GM18868 (cell line): ENCODE data around the gene PIGA.

Experiments used
- ATAC-seq: cut with Tn5 transposase; IDR thresholded peaks from one replicate; pipeline ENCODE4 v1.9.1; 2021; ENCODE audit warnings: mild to moderate bottlenecking, moderate library complexity; ENCODE audit not compliant: unreplicated experiment

The PIGA gene, protein sequence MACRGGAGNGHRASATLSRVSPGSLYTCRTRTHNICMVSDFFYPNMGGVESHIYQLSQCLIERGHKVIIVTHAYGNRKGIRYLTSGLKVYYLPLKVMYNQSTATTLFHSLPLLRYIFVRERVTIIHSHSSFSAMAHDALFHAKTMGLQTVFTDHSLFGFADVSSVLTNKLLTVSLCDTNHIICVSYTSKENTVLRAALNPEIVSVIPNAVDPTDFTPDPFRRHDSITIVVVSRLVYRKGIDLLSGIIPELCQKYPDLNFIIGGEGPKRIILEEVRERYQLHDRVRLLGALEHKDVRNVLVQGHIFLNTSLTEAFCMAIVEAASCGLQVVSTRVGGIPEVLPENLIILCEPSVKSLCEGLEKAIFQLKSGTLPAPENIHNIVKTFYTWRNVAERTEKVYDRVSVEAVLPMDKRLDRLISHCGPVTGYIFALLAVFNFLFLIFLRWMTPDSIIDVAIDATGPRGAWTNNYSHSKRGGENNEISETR

DNA sequence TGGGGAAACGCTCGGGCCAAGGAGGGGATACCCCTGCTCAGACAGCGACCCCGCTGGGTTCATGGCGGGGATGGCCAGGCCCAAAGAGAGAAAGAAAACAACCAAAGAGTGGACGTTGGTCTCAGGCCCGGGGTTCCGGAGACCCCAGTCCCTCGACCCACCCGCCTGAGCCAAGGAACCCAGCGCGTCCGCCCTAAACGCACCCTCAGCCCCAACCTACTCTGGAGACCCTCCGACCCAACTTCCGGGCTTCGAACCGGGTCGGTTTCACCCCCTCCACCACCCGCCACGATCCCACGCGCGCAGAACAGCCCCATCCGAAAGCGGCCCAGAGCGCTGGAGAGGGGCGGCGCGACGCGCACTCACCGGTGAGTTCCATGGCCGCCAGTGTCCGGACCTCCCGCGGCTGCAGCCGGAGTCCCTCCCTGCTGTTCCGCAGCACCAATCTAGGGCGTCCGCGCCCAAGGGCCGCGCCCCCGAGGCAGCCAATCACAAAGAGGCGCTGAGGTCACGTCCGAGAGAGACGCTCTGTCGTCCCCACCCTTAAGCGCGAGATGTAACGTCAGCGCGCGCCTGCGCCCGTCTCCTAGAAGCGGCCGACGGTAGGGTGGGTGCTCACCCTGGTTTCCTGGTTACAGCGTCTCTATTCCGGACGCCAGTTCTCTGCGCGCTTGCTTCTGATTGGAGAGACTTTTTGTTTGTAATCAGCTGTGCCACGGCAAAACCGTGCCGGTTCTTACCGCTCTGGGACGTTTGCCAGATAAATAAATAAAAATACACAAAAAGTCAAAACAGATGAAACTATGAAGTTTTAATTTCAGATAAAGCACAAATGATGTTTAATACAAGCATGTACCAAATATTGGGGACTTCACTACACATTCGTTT is at the start of gene PIGA:
Gene PIGA (minus strand): TSS at position 389 of the 888 bp plus-strand sequence. CDS start 3,593 bp downstream, outside the sequence.
- ATAC-seq = peak; percentile 97

DNA sequence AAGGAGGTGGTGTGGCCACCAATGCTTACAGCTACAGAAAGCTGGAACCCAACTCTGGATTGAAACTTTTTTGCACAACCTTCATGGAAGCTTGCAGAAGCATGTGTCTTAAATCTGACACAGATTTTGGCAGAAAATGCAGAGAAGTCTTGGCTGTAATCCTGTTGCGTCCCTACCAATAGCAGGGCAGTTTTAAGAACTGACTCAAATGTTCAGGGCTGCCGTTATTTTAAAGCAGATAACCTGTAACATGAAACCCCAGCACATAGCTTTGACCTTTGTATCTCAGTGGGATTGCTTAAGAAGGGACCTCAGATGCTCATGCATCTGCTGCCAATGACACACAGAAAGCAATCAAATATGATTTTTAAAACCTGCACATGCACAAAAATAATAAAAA is 49.0 kb upstream of the PIGA start, which contains the start of gene VEGFD:
Gene VEGFD (minus strand): TSS at position 110 of the 400 bp plus-strand sequence. CDS start 467 bp downstream, outside the sequence.
- no peak for ATAC-seq

DNA sequence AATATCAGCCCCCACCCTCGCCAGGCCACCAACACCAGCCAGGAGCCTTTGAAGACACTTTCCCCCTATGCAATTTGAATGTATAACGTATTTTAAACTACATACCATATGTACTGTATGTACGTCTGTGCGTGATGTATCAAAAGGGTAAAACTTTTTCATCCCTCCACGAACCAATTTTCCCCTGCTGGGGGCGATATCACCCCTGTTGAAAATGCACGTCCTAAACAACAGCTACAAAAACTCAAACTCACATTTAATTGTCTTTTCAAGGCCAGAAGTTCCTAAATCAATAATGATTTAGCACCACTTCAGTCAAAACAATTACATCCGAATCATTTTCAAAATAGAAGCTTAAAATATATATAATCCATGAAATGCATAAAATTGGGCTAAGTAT is 47.5 kb upstream of the PIGA start:
- ATAC-seq = no peak

DNA sequence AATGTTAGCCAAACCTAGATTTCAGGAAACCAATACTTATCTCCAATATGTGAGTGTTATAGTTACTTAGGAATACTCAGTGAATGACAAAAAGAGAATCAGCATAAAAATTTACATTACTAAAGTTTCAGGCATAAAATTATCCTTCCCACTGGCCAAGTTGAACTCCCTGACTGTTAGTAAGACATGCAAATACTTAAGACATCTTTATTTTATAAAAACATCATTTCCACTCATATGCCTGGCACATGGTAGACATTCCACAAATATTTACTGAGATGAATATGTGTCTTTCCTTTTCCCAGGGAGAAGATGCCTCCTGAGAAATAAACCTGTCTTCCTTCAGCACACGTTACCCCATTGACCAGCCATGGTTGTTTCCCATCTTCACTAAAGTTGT is 41.6 kb upstream of the PIGA start:
- no peak for ATAC-seq

DNA sequence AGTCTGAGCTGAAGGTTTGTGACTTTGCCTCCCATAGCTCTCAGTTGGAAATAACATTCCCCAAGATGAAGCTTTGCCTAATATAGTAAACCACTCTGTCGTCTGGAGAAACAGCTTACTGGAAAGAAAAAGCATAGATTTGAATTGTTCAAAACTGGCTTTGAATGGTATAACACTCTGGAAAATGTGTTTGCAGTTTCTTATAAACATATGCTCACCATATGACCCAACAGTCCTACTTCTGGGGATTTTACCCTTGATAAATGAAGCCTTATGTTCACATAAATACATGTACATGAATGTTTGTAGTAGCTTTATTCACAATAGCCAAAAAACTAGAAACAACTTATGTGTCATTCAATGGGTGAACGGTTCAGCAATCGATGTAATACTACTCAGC is 38.7 kb upstream of the PIGA start:
- no peak for ATAC-seq

DNA sequence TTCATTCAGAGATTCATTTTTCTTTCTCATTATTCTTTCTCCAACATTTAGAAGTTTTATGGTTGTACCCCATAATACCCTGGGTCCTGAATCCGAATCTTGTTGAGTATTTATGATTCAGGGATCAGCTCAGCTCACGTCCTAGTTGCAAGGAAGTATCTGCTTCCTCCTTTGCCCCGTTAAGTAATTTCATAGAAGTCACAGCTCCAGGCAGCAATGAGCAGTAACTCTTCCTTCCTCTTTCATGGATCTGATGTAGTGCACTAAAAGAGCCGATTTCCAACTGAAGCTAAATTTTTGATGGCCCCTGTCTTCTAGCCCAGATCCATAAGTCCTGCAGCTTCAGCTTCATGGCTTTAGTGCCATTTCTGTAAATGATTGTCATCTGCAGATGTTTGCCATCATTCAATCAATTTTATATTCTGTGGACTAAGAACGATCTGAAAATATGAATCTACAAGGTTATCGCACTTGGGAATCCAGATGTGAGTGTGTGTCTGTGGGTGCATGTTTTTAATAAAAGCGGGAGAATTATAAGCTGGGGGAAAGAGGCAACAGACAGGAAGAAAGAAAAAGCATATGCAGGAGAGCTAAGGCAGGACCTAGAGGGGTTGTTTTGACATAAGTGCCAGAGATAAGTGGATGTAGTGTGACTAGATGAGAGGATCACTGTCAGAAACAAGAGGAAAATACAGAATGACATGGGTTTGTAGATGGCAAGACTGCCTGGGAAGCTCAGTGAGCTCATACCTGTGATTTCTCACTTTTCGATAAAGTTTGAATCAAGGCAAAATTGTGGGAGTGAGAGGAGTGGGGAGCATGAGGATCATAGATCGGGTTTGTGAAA is 31.4 kb upstream of the PIGA start:
- ATAC-seq = no peak

DNA sequence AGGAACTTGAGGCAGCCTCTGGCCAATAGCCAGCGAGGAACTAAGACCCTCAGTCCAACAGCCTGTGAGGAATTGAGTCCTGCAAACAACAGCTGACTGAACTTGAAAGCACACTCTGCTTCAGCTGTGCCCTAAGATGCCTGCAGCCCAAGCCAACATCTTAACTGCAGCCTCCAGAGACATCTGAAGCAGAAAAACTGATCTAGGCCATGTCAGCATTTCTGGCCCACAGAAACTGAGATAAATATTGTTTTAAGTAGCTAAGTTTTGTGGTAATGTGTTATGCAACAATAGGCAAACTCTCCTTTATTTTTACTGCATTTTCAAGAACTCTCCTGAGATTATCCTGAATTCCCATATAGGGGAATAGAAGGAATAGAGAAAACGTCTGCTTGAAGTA is 24.4 kb upstream of the PIGA start:
- ATAC-seq = no peak

DNA sequence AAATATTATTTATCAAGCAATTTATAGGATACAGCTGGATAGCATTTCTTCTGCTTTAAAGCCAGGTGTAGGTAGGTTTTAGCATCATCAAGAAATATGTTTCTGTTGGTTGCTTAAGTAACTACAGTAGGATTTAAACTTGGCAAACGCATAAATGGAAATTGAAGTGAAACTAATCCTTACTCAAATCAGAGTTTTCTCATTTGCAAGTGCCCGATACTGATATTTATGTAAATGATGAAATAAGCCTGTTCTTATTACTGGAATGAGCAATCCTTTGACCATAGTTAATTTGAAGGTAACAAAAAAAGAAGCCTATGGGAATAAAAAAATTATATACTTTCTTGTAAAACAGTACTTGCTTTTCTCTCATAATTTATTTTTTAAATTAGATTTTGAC is 23.2 kb upstream of the PIGA start:
- ATAC-seq = no peak

DNA sequence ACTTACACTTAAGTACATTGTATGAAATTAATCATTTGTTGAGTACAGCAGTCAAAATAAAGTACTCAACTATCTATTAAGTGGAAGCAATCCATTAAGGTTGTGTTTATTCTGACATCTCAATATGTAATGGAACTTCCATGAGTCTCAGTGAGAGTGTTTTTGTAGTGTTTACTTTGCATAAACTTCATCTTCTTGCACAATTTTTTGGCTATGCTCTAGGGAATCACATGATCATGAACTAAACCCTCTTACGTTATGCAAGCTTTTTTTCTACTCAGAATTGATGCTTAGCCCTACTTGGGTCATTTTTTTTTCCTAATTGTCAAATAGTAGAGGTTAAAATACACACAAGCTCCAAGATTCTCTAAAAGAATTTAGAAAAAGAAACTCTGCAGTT is 21.1 kb upstream of the PIGA start:
- ATAC-seq = no peak

DNA sequence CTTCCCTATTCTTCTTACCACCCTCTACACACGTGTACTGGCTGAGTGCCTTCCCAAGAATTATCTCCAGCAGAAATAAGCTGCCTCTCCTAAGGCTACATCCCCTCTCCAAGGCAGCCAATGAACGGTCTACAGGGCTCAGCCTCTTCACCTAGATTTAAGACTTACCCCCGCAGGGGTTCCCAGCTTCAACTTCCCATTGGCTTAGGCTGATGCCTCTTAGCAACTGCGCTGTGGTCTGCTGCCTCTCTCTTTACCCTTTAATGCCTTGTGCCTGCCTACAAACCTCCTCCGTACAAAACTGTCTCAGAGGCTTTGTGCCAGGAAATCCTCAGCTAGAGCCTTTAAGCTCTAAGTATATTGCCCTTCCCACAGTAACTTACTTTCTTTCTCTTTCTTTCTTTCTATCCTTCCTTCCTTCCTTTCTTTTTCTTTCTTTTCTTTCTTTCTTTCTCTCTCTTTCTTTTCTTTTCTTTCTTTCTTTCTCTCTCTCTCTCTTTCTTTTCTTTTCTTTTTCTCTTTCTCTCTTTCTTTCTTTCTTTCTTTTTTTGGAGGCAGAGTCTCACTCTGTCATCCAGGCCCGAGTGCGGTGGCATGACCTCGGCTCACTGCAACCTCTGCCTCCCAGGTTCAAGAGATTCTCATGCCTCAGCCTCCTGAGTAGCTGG is 15.1 kb upstream of the PIGA start:
- ATAC-seq = no peak

DNA sequence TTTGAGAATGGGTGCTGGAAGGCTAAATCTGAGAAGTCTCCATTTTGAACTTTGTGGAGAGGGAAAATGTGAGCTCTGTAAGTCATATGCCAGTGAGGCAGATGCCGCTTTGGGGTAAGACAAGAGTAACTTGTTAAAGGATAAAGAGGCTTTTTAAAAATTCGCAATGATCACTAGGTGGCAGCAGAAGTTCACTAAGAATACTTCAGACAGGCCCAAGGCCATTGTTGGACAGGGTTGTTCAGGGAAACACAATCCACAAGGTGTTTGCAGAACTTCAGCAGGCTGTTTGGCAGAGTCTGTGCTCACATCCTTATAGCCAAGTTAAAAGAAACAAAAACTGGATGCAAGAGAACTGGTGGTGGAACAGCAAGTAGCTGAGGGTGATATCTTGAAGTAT is 13.7 kb upstream of the PIGA start:
- no peak for ATAC-seq

DNA sequence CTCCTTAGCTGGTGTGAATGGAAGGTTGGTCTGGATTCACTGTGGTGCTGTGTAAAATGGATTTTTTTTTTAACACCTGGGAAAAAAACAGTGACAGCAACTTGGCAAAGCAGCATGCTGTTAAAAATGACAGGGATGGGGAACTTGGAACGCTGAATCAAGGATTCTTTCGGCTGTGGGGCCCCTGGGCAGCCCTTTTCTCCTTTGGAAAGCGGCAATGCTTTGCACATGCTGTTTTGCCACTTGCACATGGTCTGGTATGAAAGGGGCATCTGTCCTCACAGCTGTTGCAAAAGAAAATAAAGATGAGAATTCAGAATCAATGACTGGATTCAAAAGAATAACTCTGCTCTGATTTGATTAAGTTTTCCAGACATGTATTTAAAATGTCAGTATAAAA is 10.7 kb upstream of the PIGA start:
- no peak for ATAC-seq

DNA sequence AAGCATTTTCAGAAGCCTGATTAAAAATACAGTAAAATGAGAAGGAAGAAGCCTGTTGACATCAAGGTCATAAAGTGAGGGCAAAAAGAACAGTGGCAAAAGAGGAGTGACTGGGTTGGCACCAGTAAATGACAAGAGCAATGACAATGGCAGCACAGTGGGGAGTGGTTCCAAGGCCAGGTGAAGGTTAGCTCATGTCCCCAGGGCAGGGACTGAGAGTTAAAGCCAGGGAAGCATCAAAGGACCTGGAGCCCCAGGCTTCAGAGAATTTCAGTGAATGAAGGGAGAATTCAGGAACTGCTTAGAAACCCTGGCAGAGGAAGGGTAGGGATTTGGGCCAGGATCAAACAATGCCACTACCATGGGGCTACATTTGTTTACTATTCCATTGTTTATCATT is 8.8 kb upstream of the PIGA start:
- ATAC-seq = no peak

DNA sequence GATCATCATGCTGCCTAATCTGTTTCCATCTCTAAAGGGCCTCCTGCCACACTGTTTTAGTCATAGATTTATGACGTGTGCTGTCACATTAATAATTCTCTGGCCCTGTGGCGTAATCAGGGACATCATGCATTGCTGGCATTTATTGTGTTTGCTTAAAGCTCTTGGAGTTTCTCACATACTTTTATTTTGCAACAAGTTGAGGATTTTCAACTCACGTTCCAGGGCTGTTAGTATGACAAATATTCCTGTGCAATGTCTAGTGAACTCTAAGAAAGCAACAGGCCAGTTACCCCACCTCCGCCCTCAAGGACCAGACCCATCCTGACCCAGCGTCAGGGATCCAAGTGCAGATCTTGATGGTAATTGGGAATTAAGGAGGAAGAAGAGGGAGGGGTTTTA is 7.8 kb upstream of the PIGA start:
- ATAC-seq = no peak

DNA sequence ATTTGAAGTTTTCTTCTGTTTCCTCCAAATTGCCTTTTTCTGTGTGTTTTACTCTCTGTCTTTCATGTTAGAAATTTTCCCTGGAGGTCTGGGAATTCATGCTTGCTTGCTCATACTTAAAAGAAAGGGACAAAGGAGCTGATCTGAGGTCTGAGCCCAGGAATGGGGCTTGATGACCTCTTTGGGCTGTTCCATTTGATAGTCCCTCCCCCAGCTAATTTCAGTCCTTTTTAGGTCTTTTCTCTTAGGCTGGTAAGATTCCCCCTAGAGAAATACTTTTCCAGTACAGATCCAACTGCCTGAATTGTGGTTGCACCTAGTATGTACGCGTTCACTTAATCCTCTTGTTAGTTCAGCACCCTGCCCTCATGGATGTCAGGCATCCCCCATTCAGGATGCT is 5.5 kb upstream of the PIGA start:
- ATAC-seq = no peak

DNA sequence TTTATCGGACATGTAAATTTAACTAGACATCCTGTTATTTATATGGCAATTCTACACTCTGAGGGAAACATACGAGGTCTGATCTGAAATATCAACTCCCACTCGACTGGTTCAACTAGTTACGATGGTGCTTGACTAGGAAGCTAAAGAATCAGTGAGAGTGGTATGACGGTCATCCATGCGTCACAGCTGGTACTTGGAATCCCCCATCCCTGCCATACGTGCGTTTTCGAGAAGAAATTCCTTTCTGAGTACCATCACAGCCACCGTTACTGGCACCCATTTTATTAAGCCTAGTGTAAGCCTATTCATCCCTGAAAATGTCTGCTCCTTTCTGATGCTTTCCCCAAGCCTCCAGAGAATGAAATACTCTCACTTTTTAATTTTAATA is 695 bp upstream of the PIGA start:
- ATAC-seq = peak; percentile 20

DNA sequence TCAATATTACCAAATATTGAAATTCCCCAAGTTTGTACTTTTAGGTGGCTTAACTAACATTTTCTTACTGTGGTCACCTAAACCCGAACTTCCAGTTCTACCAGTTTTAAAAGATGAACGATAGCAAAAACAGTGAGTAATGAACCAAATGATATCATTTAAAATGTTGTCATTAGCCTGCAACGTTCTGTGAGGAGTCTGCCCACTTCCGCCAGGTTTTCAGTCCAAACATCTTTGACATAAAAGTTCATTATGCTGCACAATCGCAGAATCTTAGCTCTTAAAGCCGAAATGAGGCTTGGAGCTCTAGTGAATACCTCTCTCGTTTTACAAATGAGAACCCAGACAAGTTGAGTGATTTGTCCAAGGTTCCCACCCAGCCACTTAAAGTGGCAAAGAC is 762 bp downstream of the PIGA start:
- ATAC-seq = no peak

DNA sequence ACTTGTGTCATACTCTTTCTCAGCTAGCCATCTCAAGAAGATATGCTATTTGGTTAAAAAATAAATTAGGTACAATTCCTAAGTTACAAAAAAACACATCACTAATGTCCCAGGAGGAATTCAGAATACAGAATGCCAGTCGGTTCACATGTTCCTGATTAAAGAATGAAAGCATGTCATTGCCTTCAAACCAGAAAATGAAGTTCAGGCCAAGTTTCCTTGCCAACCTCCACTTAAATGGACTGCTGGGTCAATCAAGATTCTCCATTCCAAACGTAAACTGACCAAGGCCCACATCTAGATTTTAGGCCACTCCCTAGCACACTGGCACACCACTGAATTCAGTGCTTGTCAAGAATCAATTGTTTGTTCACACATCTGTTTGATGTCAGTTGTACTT is 6.5 kb downstream of the PIGA start:
- ATAC-seq = no peak

DNA sequence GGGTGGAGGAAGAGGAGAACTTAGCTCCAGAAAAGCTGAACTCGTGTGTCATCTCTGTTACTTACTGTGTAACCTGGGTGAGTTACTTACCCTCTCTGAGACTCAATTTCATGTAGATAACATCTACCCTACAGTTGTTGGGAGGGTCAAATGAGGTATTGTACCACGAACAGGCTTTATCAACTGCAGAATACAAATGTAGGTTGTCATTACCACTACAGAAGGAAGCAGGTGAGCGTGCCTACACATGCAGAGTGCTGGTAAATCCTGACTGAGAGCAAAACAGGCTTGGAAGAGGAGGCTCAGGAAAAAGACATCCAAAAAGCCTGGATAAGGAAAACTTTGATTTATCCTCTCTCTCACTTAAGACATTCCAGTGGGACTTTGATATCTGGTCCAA is 7.2 kb downstream of the PIGA start:
- no peak for ATAC-seq

DNA sequence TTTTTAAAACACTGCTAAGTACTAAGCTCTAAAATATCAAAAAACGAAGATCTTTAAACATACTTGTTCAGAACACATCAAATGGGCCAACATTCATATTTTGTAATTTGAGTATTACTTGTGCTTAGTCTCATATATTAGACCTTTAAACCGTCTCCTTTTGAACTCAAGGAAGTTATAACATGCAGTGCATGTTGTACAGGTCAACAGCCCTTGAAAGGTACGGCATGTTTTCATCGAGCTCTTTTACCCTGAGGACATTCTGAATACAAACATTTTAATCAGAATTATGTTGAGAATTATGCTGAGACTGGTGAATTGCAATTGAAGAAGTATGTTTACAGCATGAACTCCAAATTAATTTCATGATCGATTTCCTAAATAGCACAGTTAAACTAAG is 12.9 kb downstream of the PIGA start:
- no peak for ATAC-seq
